GM12878 (cell line): Measurements from ENCODE around the gene HRH2. TPM values are rescaled to one million over a fixed set of nuclear protein-coding genes. Genes with fewer than 3 reads are reported as not detected.

Experiments
- ATAC-seq: fragments of 200-7000 bp; cut with Tn5 transposase; 3 replicates; pipeline ENCODE4 v1.9.1; 2020; ENCODE audit warnings: mild to moderate bottlenecking, moderate library complexity
- BruUV-seq: library from RNA; stranded (reverse); fragments of 400-500 nt; replicated peaks from 2 replicates; lab custom pipeline; 2021; lab: Mats Ljungman, UMichigan
- CTCF ChIA-PET: fragments of 300-600 bp; sonication (Branson Sonifier 250); formaldehyde crosslinking; extraction: SDS; loops from one replicate; lab custom pipeline; 2021; ENCODE audit warnings: inconsistent platforms; lab: Yijun Ruan, JAX
- POLR2A ChIA-PET: fragments of 350-600 bp; formaldehyde crosslinking; extraction: SDS; loops from one replicate; lab custom pipeline; 2021; ENCODE audit warnings: inconsistent platforms; lab: Charles Lee
- RAD21 ChIA-PET: fragments of 300-600 bp; sonication (Branson Sonifier 250); formaldehyde crosslinking; loops from one replicate; lab custom pipeline; 2023; ENCODE audit warnings: antibody characterized with exemption; ENCODE audit not compliant: unreplicated experiment; lab: Charles Lee
- SMC1A ChIA-PET: fragments of 300-600 bp; sonication (Branson Sonifier 250); formaldehyde crosslinking; loops from one replicate; lab custom pipeline; 2023; ENCODE audit not compliant: unreplicated experiment, uncharacterized antibody; lab: Charles Lee
- DNase-seq: peaks from one replicate; pipeline ENCODE4 v3.0.0-alpha.2; 2011; ENCODE audit warnings: low read depth, low spot score
- FAIRE-seq: peaks from 3 replicates; lab custom pipeline; 2011; peaks lifted over from hg19 to GRCh38; lab: Jason Lieb, UNC
- H2AFZ ChIP-seq: 2 replicates; pipeline ENCODE4 v1.6.0; 2011; ENCODE audit warnings: low read depth, low read length, control low read depth; ENCODE audit not compliant: control insufficient read depth
- H3K27ac ChIP-seq: 2 replicates; pipeline ENCODE4 v1.5.1; 2011; ENCODE audit warnings: control low read depth; ENCODE audit not compliant: control insufficient read depth, insufficient read depth
- H3K27me3 ChIP-seq, 2 experiments: replicated peaks in 1 of 2; 2 replicates each; pipeline versions ENCODE4 v1.6.0 to v1.6.1; 2011; ENCODE audit warnings: low read length in 1 of 2; ENCODE audit not compliant: control insufficient read depth in 2 of 2, insufficient read depth in 2 of 2
- H3K36me3 ChIP-seq, 2 experiments: 2 replicates each; pipeline ENCODE4 v1.5.1; 2011; ENCODE audit warnings: low read length in 1 of 2; ENCODE audit not compliant: control insufficient read depth in 2 of 2, insufficient read depth in 2 of 2
- H3K4me1 ChIP-seq: 2 replicates; pipeline ENCODE4 v1.6.1; 2011; ENCODE audit warnings: mild to moderate bottlenecking, low read length, moderate library complexity, mixed read lengths; ENCODE audit not compliant: control insufficient read depth, insufficient read depth
- H3K4me2 ChIP-seq: 2 replicates; pipeline ENCODE4 v1.6.0; 2011; ENCODE audit warnings: control low read depth; ENCODE audit not compliant: control insufficient read depth, insufficient read depth
- H3K4me3 ChIP-seq: fragments of 200-600 bp; sonication (generic); 2 replicates; pipeline ENCODE4 v1.5.1; 2016
- H3K79me2 ChIP-seq: 2 replicates; pipeline ENCODE4 v1.6.0; 2011; ENCODE audit warnings: low read length; ENCODE audit not compliant: control insufficient read depth, insufficient read depth
- H3K9ac ChIP-seq: 2 replicates; pipeline ENCODE4 v1.8.0; 2011; ENCODE audit warnings: low read length, control low read depth, mixed read lengths; ENCODE audit not compliant: control insufficient read depth, insufficient read depth
- H3K9me3 ChIP-seq: replicated peaks from 3 replicates; pipeline ENCODE4 v1.5.1; 2011; ENCODE audit warnings: mild to moderate bottlenecking, low read length; ENCODE audit not compliant: control insufficient read depth, insufficient read depth
- H4K20me1 ChIP-seq: 2 replicates; pipeline ENCODE4 v1.6.0; 2011; ENCODE audit not compliant: control insufficient read depth, insufficient read depth
- ASH2L ChIP-seq: fragments of 300-600, 200-600 bp; sonication (generic); IDR thresholded peaks from 2 replicates; pipeline ENCODE4 v1.6.1; 2017; ENCODE audit warnings: low read depth, mild to moderate bottlenecking, borderline replicate concordance
- DPF2 ChIP-seq: fragments of 450-650 bp; IDR thresholded peaks from 2 replicates; pipeline ENCODE4 v1.6.1; 2017; ENCODE audit warnings: mild to moderate bottlenecking
- ZBTB11 ChIP-seq: fragments of 450-650 bp; formaldehyde crosslinking; IDR thresholded peaks from 2 replicates; pipeline ENCODE4 v1.5.0; 2022; ENCODE audit warnings: mild to moderate bottlenecking, missing genetic modification characterization
- ZNF592 ChIP-seq: fragments of 450-650 bp; IDR thresholded peaks from 2 replicates; pipeline ENCODE4 v1.6.1; 2017; ENCODE audit warnings: mild to moderate bottlenecking, moderate library complexity
- WGBS: methylation state at CpG from one replicate; pipeline ENCODE4 v1.1.6; 2016; ENCODE audit warnings: low lambda C conversion rate; ENCODE audit not compliant: insufficient replicate concordance, insufficient coverage; ENCODE audit errors: missing lambda C conversion rate; 5-methylcytosine and 5-hydroxymethylcytosine counted together
- in situ Hi-C: fragments of 300-500 bp; cut with MboI; formaldehyde crosslinking; loops from 9 replicates; pipeline ENCODE4 v1.14.3; 2018; ENCODE audit warnings: mixed read lengths
- intact Hi-C: fragments of 100-400 bp; cut with micrococcal nuclease; formaldehyde crosslinking; loops from one replicate; pipeline ENCODE4 v1.14.2; 2022; ENCODE audit not compliant: unreplicated experiment
- polyA plus RNA-seq, 11 experiments: library from polyadenylated mRNA; depleted of rRNA in 4 of 11; unstranded in 6 of 11; stranded (reverse) in 5 of 11; fragments of >200 nt; fragmentation: Nextera tagmentation in 4 of 11; fragmentation: Illumina TruSeq in 1 of 11; extraction: Ambion mirVana in 4 of 11; extraction: Trizol in 1 of 11; gene quantifications; 1 replicate in 1 of 11; 2 replicates in 10 of 11; pipeline versions ENCODE4 v1.2.1 to v1.2.3, GENCODE V29; 2011 to 2016; ENCODE audit warnings: inconsistent platforms in 2 of 11, missing spikeins in 2 of 11, low read depth in 1 of 11
- total RNA-seq, 4 experiments: library from RNA; depleted of rRNA in 3 of 4; stranded (reverse); fragments of >200 nt in 3 of 4; fragmentation: Illumina TruSeq in 1 of 4; extraction: Trizol in 1 of 4; gene quantifications; 2 replicates each; pipeline versions ENCODE4 v1.2.1 to v1.2.3, GENCODE V29; 2013 to 2021
- TF ChIP-seq, protein P1 (sequence below): IDR thresholded peaks from 2 replicates; pipeline ENCODE4 v1.6.1; 2012; ENCODE audit warnings: low read length, inconsistent platforms

HRH2 gene
- total and polyA plus RNA-seq, 10 of the 15 experiments (the other 5 are each of a cell fraction or from before 2014, with no cell fraction given): 0.01 to 0.05 (median 0.03) TPM; not detected in 7

DNA sequence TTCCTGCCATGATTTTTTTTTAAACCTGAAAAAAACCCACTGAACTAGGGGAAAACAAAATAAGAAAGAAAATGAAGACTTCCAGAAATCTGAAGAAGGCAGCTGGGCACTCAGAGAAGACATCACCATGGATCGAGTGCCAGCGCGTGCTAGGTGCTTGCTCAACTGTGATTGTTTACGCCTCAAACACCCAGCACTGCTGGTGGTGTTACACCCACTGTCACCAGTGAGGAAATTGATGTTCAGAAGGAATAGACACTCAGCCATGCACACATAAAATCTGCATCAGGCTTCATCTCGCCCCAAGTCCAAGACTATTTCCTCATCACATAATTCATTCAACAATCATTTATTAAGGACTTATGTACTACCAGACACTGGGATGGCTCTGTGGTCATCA, 82.1 kb downstream of the HRH2 start:
- DNase-seq (no peak), ATAC-seq (no peak), FAIRE-seq (no peak)
- 40% methylated on average over 5 of the region's 5 CpGs for WGBS
- BruUV-seq: no TSS peak
- no peak overlapping the region for H3K9ac ChIP-seq
- ChIA-PET RAD21 (no interaction called here), CTCF (interaction anchor here (1.2 kb wide), 1 partner anchor 10 kb away, joined by 4 read pairs; no protein-coding TSS in a partner anchor), SMC1A (no interaction called here), POLR2A (no interaction called here)
- H3K79me2 ChIP-seq: no peaks in the 10 kb centered on the region
- H3K9me3 ChIP-seq: no peaks in the 10 kb centered on the region
- H3K4me3 ChIP-seq: no peak overlapping the region
- no peaks in the 10 kb centered on the region for H3K36me3 ChIP-seq
- TF ChIP-seq ASH2L (no peak), ZNF592 (no peak), DPF2 (no peak), ZBTB11 (CRISPR knock-in tag) (no peak)
- TF ChIP-seq, protein P1, sequence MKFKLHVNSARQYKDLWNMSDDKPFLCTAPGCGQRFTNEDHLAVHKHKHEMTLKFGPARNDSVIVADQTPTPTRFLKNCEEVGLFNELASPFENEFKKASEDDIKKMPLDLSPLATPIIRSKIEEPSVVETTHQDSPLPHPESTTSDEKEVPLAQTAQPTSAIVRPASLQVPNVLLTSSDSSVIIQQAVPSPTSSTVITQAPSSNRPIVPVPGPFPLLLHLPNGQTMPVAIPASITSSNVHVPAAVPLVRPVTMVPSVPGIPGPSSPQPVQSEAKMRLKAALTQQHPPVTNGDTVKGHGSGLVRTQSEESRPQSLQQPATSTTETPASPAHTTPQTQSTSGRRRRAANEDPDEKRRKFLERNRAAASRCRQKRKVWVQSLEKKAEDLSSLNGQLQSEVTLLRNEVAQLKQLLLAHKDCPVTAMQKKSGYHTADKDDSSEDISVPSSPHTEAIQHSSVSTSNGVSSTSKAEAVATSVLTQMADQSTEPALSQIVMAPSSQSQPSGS: no peak
- no peaks in the 10 kb centered on the region for H3K4me1 ChIP-seq
- no peak overlapping the region for H3K27ac ChIP-seq
- no peaks in the 10 kb centered on the region for H4K20me1 ChIP-seq
- in situ Hi-C loops (loop anchor here (25.0 kb wide), 1 partner anchor 847 kb away; no protein-coding TSS in a partner anchor), intact Hi-C loops (no loop called here)
- peaks cover 3 to 4% of the 10 kb centered on the region in 2 experiments; a peak in 3 of 4 replicates for H3K27me3 ChIP-seq
- no peak overlapping the region for H2AFZ ChIP-seq
- H3K4me2 ChIP-seq: no peak overlapping the region
